SK-N-SH (cell line): ENCODE results near the gene ERN1. TPM values are rescaled to one million over a fixed set of nuclear protein-coding genes. Genes with fewer than 3 reads are reported as not detected.

Experiments
- CTCF ChIA-PET: fragments of 300-600, 350-600 bp; formaldehyde crosslinking; extraction: SDS; loops from one replicate; lab custom pipeline; 2021; lab: Yijun Ruan, JAX
- POLR2A ChIA-PET: fragments of 350-600 bp; sonication (Branson Sonifier 250); formaldehyde crosslinking; extraction: SDS; loops from one replicate; lab custom pipeline; 2020; ENCODE audit warnings: antibody characterized with exemption, inconsistent platforms; lab: Yijun Ruan, JAX
- DNase-seq: peaks from one replicate; pipeline ENCODE4 v3.0.0; 2012
- H2AFZ ChIP-seq: fragments of 200-600 bp; sonication (generic); 2 replicates; pipeline ENCODE4 v1.8.1; 2016; ENCODE audit warnings: antibody characterized with exemption, mild to moderate bottlenecking, low read depth
- H3F3A ChIP-seq: fragments of 200-600 bp; sonication (generic); replicated peaks from 2 replicates; pipeline ENCODE3; 2016; ENCODE audit warnings: antibody characterized with exemption, mild to moderate bottlenecking; ENCODE audit not compliant: insufficient read depth
- H3K27ac ChIP-seq, 2 experiments: fragments of 200-500 bp in 1 of 2; fragments of 200-600 bp in 1 of 2; sonication (Bioruptor generic) in 1 of 2; sonication (generic), shearing (Covaris generic) in 1 of 2; 2 replicates each; pipeline versions ENCODE4 v1.5.1 to v1.6.1; 2014 to 2016; ENCODE audit warnings: low read depth in 2 of 2, inconsistent platforms in 1 of 2, low read length in 1 of 2, mild to moderate bottlenecking in 1 of 2, mixed read lengths in 1 of 2
- H3K27me3 ChIP-seq: fragments of 200-600 bp; sonication (generic), shearing (Covaris generic); 2 replicates; pipeline ENCODE4 v1.6.1; 2016; ENCODE audit warnings: mixed run types; ENCODE audit not compliant: insufficient read depth
- H3K36me3 ChIP-seq, 2 experiments: fragments of 200-500 bp in 1 of 2; fragments of 200-600 bp in 1 of 2; sonication (Bioruptor generic) in 1 of 2; sonication (generic) in 1 of 2; replicated peaks in 1 of 2; 2 replicates each; pipeline versions ENCODE3 to v1.5.1; 2014 to 2016; ENCODE audit warnings: low read length in 1 of 2, mild to moderate bottlenecking in 1 of 2; ENCODE audit not compliant: insufficient read depth in 2 of 2, control insufficient read depth in 1 of 2
- H3K4me1 ChIP-seq, 2 experiments: fragments of 200-500 bp in 1 of 2; fragments of 200-600 bp in 1 of 2; sonication (Bioruptor generic) in 1 of 2; sonication (generic), shearing (Covaris generic) in 1 of 2; 2 replicates each; pipeline versions ENCODE4 v1.5.1 to v1.6.1; 2014 to 2016; ENCODE audit warnings: low read depth in 1 of 2, low read length in 1 of 2, mixed run types in 1 of 2; ENCODE audit not compliant: insufficient read depth in 2 of 2, control insufficient read depth in 1 of 2
- H3K4me2 ChIP-seq: fragments of 200-600 bp; sonication (generic), shearing (Covaris generic); 2 replicates; pipeline ENCODE4 v1.6.1; 2017; ENCODE audit warnings: mixed run types
- H3K4me3 ChIP-seq, 2 experiments: fragments of 200-500 bp in 1 of 2; fragments of 200-600 bp in 1 of 2; sonication (Bioruptor generic) in 1 of 2; sonication (generic), shearing (Covaris generic) in 1 of 2; 2 replicates each; pipeline versions ENCODE4 v1.5.1 to v1.8.1; 2014 to 2016; ENCODE audit warnings: low read depth in 2 of 2, inconsistent platforms in 1 of 2, low read length in 1 of 2, mild to moderate bottlenecking in 1 of 2, mixed read lengths in 1 of 2, moderate library complexity in 1 of 2
- H3K79me2 ChIP-seq: fragments of 200-600 bp; sonication (generic); 2 replicates; pipeline ENCODE4 v1.8.1; 2017; ENCODE audit warnings: mild to moderate bottlenecking; ENCODE audit not compliant: insufficient read depth
- H3K9ac ChIP-seq: fragments of 200-600 bp; sonication (generic); 2 replicates; pipeline ENCODE4 v1.6.1; 2017; ENCODE audit warnings: mixed run types
- H3K9me2 ChIP-seq: fragments of 200-600 bp; sonication (generic); 2 replicates; pipeline ENCODE4 v1.6.1; 2017; ENCODE audit warnings: mixed run types
- H3K9me3 ChIP-seq: fragments of 200-600 bp; sonication (generic); 2 replicates; pipeline ENCODE4 v1.6.1; 2017; ENCODE audit warnings: mixed run types, mild to moderate bottlenecking, moderate library complexity
- H4K20me1 ChIP-seq: fragments of 200-600 bp; sonication (generic); 2 replicates; pipeline ENCODE4 v1.6.1; 2017; ENCODE audit warnings: mild to moderate bottlenecking, mixed run types; ENCODE audit not compliant: insufficient read depth
- ELF1 ChIP-seq: IDR thresholded peaks from 2 replicates; pipeline ENCODE4 v1.4.0; 2012
- EZH2phosphoT487 ChIP-seq: fragments of 200-600 bp; sonication (generic); IDR thresholded peaks from 2 replicates; pipeline ENCODE4 v1.6.1; 2017; ENCODE audit warnings: low read depth, mixed run types, mild to moderate bottlenecking, antibody characterized with exemption, moderate library complexity, borderline replicate concordance
- GATA2 ChIP-seq: sonication (generic); formaldehyde crosslinking; IDR thresholded peaks from 2 replicates; pipeline ENCODE4 v1.5.0; 2020; ENCODE audit warnings: mild to moderate bottlenecking, missing genetic modification reagents
- JUND ChIP-seq: IDR thresholded peaks from 2 replicates; pipeline ENCODE4 v1.4.0; 2012
- MAX ChIP-seq: IDR thresholded peaks from 2 replicates; pipeline ENCODE4 v1.4.0; 2012; ENCODE audit warnings: low read depth
- MXI1 ChIP-seq: IDR thresholded peaks from 2 replicates; pipeline ENCODE4 v1.6.1; 2012; ENCODE audit warnings: mild to moderate bottlenecking, low read depth, low read length, improper control_type of control experiment
- NFIC ChIP-seq: IDR thresholded peaks from 2 replicates; pipeline ENCODE4 v1.4.0; 2012; ENCODE audit warnings: borderline replicate concordance
- NRF1 ChIP-seq: IDR thresholded peaks from 2 replicates; pipeline ENCODE4 v1.6.1; 2012; ENCODE audit warnings: low read depth, mild to moderate bottlenecking, low read length
- RAD21 ChIP-seq: IDR thresholded peaks from 2 replicates; pipeline ENCODE4 v1.6.1; 2012; ENCODE audit warnings: mild to moderate bottlenecking, low read length
- RCOR1 ChIP-seq: fragments of 150-350 bp; IDR thresholded peaks from 2 replicates; pipeline ENCODE4 v1.6.1; 2017; ENCODE audit warnings: antibody characterized with exemption, low read length
- RFX5 ChIP-seq: IDR thresholded peaks from 2 replicates; pipeline ENCODE4 v1.6.1; 2012; ENCODE audit warnings: mild to moderate bottlenecking, improper control_type of control experiment, low read length
- SMC3 ChIP-seq: IDR thresholded peaks from 2 replicates; pipeline ENCODE4 v1.6.1; 2012; ENCODE audit warnings: low read depth, low read length, improper control_type of control experiment
- TAF1 ChIP-seq: IDR thresholded peaks from 2 replicates; pipeline ENCODE4 v1.6.1; 2012; ENCODE audit warnings: low read depth, mild to moderate bottlenecking, low read length, moderate library complexity, borderline replicate concordance
- TEAD4 ChIP-seq: IDR thresholded peaks from 2 replicates; pipeline ENCODE4 v1.4.0; 2012; ENCODE audit warnings: mild to moderate bottlenecking, borderline replicate concordance; ENCODE audit not compliant: insufficient read depth
- ZBTB33 ChIP-seq: IDR thresholded peaks from 2 replicates; pipeline ENCODE4 v1.4.0; 2012; ENCODE audit warnings: low read depth, borderline replicate concordance
- WGBS: methylation state at CpG from one replicate; pipeline ENCODE4 v1.1.6; 2017; ENCODE audit warnings: low lambda C conversion rate; 5-methylcytosine and 5-hydroxymethylcytosine counted together
- polyA plus RNA-seq, 3 experiments: library from polyadenylated mRNA; depleted of rRNA; stranded (reverse); fragments of >200 nt; gene quantifications; 2 replicates each; pipeline ENCODE4 v1.2.3, GENCODE V29; 2012
- TF ChIP-seq, protein P1 (sequence below): fragments of 150-350 bp; IDR thresholded peaks from 2 replicates; pipeline ENCODE4 v1.6.1; 2017; ENCODE audit warnings: antibody characterized with exemption, low read length, low read depth, borderline replicate concordance

ERN1 gene
- polyA plus RNA-seq, 1 of the 3 experiments (the other 2 are of a cell fraction), result 7.3 TPM

GRCh38 chr17:64130559-64131001, 636 bp upstream of the ERN1 start (continued):
- TF ChIP-seq RCOR1, result no peak
- TF ChIP-seq, protein P1, sequence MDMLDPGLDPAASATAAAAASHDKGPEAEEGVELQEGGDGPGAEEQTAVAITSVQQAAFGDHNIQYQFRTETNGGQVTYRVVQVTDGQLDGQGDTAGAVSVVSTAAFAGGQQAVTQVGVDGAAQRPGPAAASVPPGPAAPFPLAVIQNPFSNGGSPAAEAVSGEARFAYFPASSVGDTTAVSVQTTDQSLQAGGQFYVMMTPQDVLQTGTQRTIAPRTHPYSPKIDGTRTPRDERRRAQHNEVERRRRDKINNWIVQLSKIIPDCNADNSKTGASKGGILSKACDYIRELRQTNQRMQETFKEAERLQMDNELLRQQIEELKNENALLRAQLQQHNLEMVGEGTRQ, result no peak

DNA sequence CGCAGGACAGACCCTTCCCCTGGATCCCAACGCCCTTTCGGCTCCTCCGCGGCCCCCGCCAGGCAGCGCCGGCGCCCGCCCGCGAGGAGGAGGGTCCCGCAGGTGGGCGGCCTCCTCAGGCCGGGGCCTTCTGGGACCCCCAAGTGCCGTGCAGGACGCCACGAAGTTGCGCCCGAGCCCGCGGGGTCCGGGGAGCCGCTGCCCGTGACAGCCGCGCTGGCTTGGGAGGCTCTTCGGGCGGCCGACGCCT, 504 bp downstream of the ERN1 start:
- Histone ChIP-seq H3K9ac (peak overlapping the region; percentile 81), H3K9me3 (no peaks in the 10 kb centered on the region), H3F3A (peaks cover 8% of the 10 kb centered on the region), H3K4me1 (peaks cover 13 to 18% of the 10 kb centered on the region in 2 experiments; a peak in 3 of 4 replicates), H2AFZ (peak overlapping the region; percentile 77), H3K27me3 (no peaks in the 10 kb centered on the region), H3K36me3 (no peaks in the 10 kb centered on the region), H3K4me2 (peak overlapping the region; percentile 95), H3K9me2 (no peaks in the 10 kb centered on the region), H3K79me2 (peaks cover 48% of the 10 kb centered on the region), H3K27ac (peak overlapping the region; percentile 62 to 68), H4K20me1 (no peaks in the 10 kb centered on the region), H3K4me3 (peak overlapping the region; percentile 72 to 82)
- no peak for DNase-seq
- CTCF ChIA-PET, result interaction anchor here (1.0 to 29.1 kb wide), 9 partner anchors 9 to 211 kb away, joined by 3 to 810 read pairs (median 47); partner anchors contain the start of genes GH1 and ICAM2
- WGBS, result 3% methylated on average over 7 of the region's 31 CpGs
- TF ChIP-seq ELF1 (no peak), MXI1 (no peak), EZH2phosphoT487 (no peak), RAD21 (no peak), ZBTB33 (no peak), NFIC (no peak), MAX (no peak), JUND (no peak), TEAD4 (no peak), NRF1 (no peak), SMC3 (no peak), GATA2 (CRISPR knock-in tag) (no peak), RFX5 (no peak), TAF1 (no peak)
- TF ChIP-seq, protein P1, result no peak
- POLR2A ChIA-PET, result interaction anchor here (0.7 to 2.0 kb wide), 7 partner anchors 10 to 285 kb away, joined by 3 to 7 read pairs (median 4); no protein-coding TSS in a partner anchor
